K562 (cell line): ENCODE data around the gene FUBP3. TPM values are rescaled to one million over a fixed set of nuclear protein-coding genes. Genes with fewer than 3 reads are reported as not detected.

Experiments used
- CCNT2 ChIP-seq: IDR thresholded peaks from 2 replicates; pipeline ENCODE4 v1.6.1; 2011; ENCODE audit warnings: borderline replicate concordance, low read depth, mild to moderate bottlenecking, moderate library complexity, mixed read lengths, low read length; ENCODE audit not compliant: insufficient read length; ENCODE audit errors: extremely low read depth
- ELF1 ChIP-seq: fragments of 200-800 bp; sonication (Bioruptor generic); IDR thresholded peaks from 2 replicates; pipeline ENCODE4 v1.6.1; 2016; ENCODE audit warnings: missing genetic modification characterization, missing compliant biosample characterization
- FOXP1 ChIP-seq: sonication (generic); formaldehyde crosslinking; IDR thresholded peaks from 2 replicates; pipeline ENCODE4 v1.8.0; 2022; ENCODE audit warnings: mild to moderate bottlenecking, missing genetic modification reagents
- PHF20 ChIP-seq: fragments of 450-650 bp; IDR thresholded peaks from 2 replicates; pipeline ENCODE4 v1.6.1; 2018; ENCODE audit not compliant: partially characterized antibody
- PHTF2 ChIP-seq: fragments of 250-450 bp; sonication (Bioruptor Pico); IDR thresholded peaks from 2 replicates; pipeline ENCODE4 v1.5.0; 2021; ENCODE audit warnings: mild to moderate bottlenecking
- SMARCC2 ChIP-seq: fragments of 450-650 bp; IDR thresholded peaks from 2 replicates; pipeline ENCODE4 v1.6.1; 2017; ENCODE audit warnings: antibody characterized with exemption, moderate library complexity, mild to moderate bottlenecking, low read depth
- ZFX ChIP-seq: sonication (generic); formaldehyde crosslinking; IDR thresholded peaks from 2 replicates; pipeline ENCODE4 v1.8.0; 2022; ENCODE audit warnings: mild to moderate bottlenecking, missing genetic modification reagents, moderate library complexity
- polyA plus RNA-seq, 8 experiments: library from polyadenylated mRNA; depleted of rRNA in 4 of 8; stranded (reverse) in 5 of 8; unstranded in 3 of 8; fragments of >200 nt; fragmentation: Nextera tagmentation in 2 of 8; fragmentation: Illumina TruSeq in 1 of 8; extraction: Ambion mirVana in 2 of 8; extraction: Trizol in 1 of 8; gene quantifications; 2 replicates each; pipeline versions ENCODE4 v1.2.1 to v1.2.3, GENCODE V29; 2011 to 2014; ENCODE audit warnings: inconsistent platforms in 1 of 8, missing spikeins in 1 of 8
- total RNA-seq, 7 experiments: library from RNA; depleted of rRNA in 6 of 7; stranded (reverse); fragments of >200 nt in 6 of 7; fragmentation: Illumina TruSeq in 2 of 7; extraction: Trizol in 2 of 7; gene quantifications; 2 replicates each; pipeline versions ENCODE4 v1.2.1 to v1.2.3, GENCODE V29; 2011 to 2021; ENCODE audit warnings: low replicate concordance in 1 of 7
- TF ChIP-seq, protein P1 (sequence below), 3 experiments: fragments of 200-800 bp in 1 of 3; fragments of 250-450 bp in 1 of 3; fragments of 450-650 bp in 1 of 3; sonication (Bioruptor Pico) in 1 of 3; sonication (Bioruptor generic) in 1 of 3; formaldehyde crosslinking in 1 of 3; IDR thresholded peaks; 2 replicates each; pipeline versions ENCODE4 v1.6.1 to v1.8.0; 2016 to 2022; ENCODE audit warnings: mild to moderate bottlenecking in 2 of 3, missing genetic modification characterization in 2 of 3, missing compliant biosample characterization in 1 of 3, moderate library complexity in 1 of 3
- TF ChIP-seq, protein P2 (sequence below), 2 experiments: fragments of 200-800 bp in 1 of 2; sonication (Bioruptor generic) in 1 of 2; sonication (generic) in 1 of 2; formaldehyde crosslinking in 1 of 2; IDR thresholded peaks in 1 of 2; conservative IDR thresholded peaks in 1 of 2; 2 replicates each; pipeline versions ENCODE4 v1.5.0 to v1.6.1; 2016 to 2020; ENCODE audit warnings: missing compliant biosample characterization in 1 of 2, missing genetic modification characterization in 1 of 2, missing genetic modification reagents in 1 of 2

FUBP3 gene
- total and polyA plus RNA-seq, 9 of the 15 experiments (the other 6 are each of a cell fraction or from before 2014, with no cell fraction given), result 3.0 to 64.0 (median 48.1) TPM

DNA sequence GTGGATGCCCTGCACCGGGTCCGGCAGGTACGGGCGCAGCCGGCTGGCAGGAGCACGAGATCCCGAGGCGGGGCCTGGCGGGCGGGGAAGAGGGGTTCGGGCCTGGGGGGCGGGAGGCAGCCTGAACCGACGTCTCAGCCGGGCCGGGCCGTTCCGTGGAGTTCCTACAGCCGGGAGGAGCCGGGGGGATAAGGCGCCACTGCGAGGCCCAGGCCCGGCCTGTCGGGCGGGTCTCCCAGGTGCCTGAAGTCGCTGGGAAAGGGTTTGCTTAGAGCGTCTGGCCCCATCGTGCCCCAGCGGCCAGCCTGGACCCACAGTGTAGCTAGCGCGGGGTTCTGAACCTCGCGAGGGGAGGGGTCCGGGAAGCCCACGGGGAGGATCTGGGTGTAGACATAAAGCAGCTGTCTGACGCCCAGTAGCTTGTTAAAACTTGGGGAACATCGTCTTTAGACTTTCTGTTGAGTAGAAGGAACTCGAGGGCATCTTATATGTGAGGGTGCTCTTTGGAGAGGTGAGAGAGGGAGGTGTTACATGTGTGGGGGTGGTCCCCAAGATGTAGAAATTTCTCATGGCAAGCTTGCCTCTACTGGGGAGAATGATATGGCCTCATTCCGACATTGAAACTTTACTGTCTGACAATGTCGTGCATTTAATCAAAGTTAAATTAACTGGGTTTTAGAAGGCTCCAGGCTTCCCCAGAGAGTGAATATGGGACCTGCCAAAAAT, 524 bp downstream of the FUBP3 start (continued):
- no peak for TF ChIP-seq SMARCC2
- TF ChIP-seq, protein P1, sequence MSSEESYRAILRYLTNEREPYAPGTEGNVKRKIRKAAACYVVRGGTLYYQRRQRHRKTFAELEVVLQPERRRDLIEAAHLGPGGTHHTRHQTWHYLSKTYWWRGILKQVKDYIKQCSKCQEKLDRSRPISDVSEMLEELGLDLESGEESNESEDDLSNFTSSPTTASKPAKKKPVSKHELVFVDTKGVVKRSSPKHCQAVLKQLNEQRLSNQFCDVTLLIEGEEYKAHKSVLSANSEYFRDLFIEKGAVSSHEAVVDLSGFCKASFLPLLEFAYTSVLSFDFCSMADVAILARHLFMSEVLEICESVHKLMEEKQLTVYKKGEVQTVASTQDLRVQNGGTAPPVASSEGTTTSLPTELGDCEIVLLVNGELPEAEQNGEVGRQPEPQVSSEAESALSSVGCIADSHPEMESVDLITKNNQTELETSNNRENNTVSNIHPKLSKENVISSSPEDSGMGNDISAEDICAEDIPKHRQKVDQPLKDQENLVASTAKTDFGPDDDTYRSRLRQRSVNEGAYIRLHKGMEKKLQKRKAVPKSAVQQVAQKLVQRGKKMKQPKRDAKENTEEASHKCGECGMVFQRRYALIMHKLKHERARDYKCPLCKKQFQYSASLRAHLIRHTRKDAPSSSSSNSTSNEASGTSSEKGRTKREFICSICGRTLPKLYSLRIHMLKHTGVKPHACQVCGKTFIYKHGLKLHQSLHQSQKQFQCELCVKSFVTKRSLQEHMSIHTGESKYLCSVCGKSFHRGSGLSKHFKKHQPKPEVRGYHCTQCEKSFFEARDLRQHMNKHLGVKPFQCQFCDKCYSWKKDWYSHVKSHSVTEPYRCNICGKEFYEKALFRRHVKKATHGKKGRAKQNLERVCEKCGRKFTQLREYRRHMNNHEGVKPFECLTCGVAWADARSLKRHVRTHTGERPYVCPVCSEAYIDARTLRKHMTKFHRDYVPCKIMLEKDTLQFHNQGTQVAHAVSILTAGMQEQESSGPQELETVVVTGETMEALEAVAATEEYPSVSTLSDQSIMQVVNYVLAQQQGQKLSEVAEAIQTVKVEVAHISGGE (CRISPR knock-in tag; IDR thresholded peaks at IDR 0.05), result peak in 1 of 3 experiments; percentile 91; a peak in 2 of 6 replicates
- TF ChIP-seq, protein P2, sequence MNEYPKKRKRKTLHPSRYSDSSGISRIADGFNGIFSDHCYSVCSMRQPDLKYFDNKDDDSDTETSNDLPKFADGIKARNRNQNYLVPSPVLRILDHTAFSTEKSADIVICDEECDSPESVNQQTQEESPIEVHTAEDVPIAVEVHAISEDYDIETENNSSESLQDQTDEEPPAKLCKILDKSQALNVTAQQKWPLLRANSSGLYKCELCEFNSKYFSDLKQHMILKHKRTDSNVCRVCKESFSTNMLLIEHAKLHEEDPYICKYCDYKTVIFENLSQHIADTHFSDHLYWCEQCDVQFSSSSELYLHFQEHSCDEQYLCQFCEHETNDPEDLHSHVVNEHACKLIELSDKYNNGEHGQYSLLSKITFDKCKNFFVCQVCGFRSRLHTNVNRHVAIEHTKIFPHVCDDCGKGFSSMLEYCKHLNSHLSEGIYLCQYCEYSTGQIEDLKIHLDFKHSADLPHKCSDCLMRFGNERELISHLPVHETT (CRISPR knock-in tag; conservative IDR thresholded peaks at IDR 0.05 in 1 of 2, IDR thresholded peaks at IDR 0.05 in 1 of 2), result peak in 1 of 2 experiments; percentile 86; a peak in 1 of 4 replicates
- TF ChIP-seq ZFX (CRISPR knock-in tag), result peak; percentile 21
- no peak for TF ChIP-seq FOXP1
- peak; percentile 12; the same call in 1 of the 2 replicates for TF ChIP-seq ELF1 (tag)
- no peak for TF ChIP-seq PHTF2 (CRISPR knock-in tag)
- TF ChIP-seq CCNT2, result peak; percentile 1
- TF ChIP-seq PHF20, result peak; percentile 1
